HS-27A (cell line): ENCODE data around the gene ARL13B.
"Not testable (repeated sequence)": the region's sequence is repeated elsewhere in the genome, so short reads cannot be mapped to it uniquely, and the experiment has no call there.

ENCODE experiments used
- DNase-seq: peaks from one replicate; pipeline ENCODE4 v3.0.0-alpha.2; 2012; ENCODE audit warnings: low read depth, missing footprints

Gene ARL13B

DNA sequence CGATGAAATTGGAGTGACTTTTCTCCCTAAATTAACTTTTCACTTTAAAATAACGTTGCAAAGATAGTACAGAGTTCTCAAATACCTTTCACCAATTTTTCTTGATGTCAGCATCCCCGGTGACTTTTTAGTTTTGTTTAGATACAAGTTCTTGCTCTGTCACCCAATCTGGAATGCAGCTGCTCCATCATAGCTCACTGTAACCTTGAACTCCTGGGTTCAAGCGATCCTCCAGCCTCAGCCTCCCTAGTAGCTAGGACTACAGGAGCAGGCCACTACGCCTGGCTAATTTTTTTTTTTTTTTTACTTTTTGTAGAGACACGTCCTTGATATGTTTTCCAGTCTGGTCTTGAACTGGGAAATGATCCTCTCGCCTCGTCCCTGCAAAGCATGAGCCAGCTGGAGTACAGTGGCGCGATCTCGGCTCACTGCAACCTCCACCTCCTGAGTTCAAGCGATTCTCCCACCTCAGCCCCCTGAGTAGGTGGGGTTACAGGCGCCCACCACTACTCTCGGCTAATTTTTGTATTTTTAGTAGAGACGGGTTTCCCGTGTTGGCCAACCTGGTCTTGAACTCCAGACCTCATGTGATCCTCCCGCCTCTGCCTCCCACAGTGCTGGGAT lies 83.7 kb downstream of the ARL13B start:
- no peak for DNase-seq

DNA sequence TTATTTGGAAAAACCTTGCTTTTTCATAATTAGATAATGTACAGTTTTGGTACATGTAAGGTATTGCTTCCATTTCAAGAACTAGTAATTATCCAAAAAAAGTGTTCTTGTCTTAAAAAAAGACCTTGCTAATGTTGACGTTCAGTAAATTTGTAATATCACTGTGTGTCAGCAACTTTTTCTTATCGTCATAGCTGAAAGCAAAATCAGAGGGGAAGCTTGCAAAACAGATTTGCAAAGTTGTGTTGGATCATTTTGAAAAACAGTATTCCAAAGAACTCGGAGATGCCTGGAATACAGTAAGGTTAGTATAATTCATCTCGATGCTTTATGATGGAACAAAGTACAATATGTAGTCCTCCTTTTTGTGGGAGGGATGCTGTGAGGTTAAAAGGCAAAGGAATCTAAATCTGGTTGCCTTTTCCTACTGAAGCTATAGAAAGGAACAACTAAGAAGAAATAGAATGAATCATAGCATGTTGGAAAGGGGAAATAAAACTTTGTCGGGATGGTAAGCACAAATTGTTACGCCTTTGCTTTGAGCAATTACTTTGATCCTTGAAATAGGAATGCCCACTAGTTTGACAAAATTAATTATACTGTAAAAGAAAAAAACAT lies 84.4 kb downstream of the ARL13B start:
- DNase-seq: no peak

DNA sequence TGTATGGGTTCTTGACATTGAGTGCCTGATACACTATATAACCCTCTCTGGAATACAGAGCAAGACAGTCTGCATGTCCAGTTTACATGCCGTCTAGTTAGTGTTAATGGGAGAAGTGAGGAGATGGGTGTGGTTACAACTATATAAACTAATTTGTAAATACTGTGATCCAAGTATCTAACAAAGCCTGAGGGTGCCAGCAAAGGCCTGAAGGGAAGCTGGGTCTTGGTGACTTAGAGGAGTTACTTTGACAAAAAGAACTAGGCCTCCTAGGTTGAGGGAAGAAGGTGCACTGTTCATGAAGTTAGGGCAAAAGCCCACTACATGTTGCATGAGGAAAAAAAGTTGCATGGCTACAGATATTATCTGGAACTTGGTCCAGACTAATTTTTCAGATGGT lies 85.2 kb downstream of the ARL13B start:
- no peak for DNase-seq

DNA sequence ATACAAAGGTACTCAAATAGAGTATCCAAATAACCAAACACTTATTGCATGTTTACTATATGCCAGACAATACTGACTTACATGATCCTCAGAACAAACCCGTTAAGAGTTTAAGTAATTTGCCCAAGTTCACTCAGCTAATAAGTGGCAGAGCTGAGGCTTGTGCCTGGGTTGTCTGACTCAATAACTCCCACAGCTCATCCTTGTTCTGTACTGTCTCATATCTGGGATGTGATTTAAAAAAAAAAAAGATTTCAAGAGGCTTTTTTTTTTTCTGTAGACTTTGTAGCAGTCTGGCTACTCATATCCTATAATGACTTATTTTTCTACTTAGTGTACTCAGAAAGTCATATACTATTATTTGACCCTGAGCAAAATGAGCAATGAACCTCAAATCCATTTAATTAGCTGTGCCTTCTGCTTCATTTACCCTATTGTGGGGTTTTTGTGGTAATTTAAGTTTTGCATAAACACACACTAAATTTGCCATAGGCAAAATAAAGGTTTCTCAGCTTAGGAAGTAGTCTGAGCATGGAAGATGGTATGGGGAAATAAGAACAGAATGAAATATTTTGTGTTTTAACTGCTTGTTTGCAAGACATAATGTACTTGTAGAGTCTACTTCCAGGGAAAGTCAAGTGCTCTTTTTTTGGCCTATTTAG lies 86.0 kb downstream of the ARL13B start:
- DNase-seq: no peak

DNA sequence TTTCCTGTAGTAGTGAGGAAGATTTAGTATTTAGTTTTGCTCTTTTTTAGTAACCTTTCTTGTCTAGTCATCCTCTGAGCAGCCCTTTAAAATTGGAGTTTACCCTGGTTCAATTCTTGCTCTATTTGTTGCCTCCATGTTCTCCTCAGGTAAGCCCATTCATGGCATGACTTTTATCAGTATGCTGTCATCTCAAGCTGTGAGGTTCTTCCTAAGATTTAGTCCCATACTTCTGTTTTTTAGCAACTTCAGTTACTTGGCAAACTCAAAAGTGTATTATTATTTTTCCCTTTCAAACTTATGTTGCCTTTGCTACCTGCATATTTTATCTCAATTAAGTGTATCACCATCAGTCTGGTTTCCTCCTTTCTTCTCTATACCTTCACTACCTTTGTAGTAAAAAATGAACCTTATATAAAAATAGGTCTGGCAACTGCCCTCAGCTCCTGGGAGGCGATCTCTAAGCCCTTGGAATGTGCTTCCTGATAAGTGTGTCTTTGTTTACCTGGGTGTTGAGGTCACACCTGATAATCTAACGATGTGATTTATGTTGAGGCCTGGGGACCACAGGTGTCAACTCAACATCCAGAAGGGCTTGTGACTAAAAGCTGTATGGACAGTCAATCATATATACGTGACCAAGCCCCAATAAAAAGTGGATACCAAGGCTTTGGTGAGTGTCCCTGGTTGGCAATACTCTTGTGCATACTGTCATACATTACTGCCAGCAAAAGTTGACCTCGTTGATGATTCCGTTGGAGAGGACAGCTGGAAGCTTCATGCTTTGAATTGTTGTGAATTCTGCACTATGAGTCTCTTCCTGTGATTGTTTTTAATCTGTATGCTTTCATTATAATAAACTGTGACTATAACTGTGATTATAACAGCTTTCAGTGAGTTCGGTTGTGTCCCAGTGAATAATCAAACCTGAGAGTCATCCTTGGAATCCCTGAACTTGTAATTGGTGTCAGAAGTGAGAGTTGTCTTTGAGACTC lies 86.8 kb downstream of the ARL13B start:
- no peak for DNase-seq

DNA sequence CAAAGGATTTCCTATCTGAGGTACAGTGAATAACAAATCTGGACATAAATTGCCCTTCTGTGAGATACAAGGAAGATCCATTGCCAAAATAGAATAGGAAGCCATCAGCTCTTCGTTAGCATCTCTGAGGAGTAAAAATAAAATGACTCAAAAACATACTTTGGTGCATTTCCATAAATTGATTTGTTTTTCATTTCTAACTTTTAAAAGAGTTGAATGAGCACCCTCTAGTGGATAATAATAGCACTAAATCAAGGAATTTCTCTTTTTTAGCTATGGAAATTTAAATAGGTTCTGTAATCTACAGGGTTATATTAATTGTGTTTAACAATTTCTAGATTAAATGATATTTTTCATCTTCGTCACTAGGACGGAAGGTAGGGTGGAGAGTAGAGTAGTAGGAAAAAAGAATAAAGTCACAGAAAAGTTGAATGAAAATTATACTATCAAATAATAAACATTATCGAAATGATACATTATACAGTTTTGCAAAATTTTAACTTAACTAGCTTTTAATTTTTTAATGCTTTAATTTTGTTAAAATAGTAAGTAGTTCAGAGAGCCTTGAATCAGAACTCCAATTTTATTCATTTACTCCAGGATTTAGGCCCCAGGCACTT lies 89.3 kb downstream of the ARL13B start:
- no peak for DNase-seq

DNA sequence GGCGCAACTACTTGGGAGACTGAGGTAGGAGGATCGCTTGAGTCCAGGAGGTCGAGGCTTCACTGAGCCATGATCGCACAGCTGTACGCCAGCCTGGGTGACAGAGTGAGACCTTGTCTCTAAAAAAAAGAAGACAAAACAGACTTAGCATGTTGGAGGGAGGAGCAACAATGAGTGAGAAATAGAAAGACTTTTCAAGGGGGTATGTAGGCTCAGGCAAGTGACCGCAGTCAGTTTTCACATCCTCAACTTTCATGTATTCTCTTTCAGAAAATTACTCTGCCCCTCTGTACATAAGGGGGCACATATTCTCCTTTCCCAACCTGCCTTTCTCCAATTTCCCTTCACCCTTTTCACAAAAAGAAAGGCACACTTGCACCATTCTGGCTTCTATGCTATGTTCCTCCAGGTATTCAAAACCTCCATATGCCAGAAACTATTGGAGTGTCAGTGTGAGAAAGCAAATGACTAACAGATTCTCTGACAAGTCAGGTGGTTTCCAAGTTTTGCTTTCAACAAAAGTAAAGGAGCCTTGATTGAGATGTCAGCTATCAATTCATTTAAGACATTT lies 90.5 kb downstream of the ARL13B start:
- no peak for DNase-seq

DNA sequence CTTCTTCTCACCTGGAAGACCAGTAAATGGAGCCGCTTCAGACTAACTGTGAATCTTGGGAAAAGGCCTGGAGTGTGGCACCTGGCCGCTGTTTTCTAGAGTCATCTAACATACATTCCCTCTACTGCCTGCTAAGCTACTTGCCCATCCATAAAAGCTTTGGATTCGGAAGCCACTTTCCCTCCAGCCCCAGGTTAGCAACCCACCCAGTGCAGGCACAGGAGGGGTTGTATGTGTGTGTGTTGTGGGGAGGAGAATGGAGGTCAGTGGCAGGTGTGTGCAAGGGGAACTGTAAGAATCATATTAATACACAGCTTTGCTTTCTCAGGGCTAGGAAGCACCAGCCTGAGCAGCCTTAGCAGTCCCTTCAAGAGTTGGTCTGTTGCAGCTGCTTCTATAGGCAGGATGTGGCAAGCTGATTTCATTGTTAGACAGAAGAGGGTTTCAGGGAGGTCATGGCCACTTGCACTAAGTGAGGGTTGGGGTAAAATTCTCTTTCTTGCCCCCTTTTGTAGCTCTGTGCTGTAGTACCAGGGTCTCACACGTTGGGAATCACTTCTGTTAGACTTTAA lies 91.8 kb downstream of the ARL13B start:
- DNase-seq: no peak

DNA sequence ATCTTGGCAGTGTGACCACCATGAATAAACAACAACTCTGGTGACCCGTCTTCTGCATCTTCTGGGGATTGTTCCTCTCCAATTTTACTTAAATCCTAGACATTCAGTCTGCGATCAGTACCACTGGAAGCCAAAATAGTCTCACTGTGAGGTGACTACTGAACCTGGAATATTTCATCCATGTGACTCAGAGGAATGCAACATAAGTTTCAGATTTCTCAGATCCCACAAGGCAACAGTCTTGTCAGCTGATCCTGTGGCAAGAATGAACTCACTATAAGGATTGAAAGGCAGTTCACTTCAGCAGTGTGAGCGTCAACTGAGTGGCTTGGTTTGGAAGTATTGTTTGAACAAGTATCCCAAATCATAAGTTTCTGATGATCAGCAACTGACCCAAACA lies 96.1 kb downstream of the ARL13B start:
- DNase-seq: no peak

DNA sequence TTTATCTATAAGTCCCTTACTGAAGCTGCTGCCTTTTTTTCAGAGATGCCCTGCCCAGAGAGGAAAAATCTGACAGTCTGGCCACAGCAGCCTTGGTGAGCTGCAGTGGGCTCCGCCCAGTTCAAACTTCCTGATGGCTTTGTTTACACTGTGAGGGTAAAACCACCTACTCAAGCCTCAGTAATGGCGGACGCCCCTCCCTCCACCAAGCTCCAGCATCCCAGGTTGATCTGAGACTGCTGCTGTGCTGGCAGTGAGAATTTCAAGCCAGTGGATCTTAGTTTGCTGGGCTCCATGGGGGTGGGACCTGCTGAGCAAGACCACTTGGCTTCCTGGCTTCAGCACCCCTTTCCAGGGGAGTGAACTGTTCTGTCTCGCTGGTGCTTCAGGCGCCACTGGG lies 100.6 kb downstream of the ARL13B start:
- not testable (repeated sequence) for DNase-seq

DNA sequence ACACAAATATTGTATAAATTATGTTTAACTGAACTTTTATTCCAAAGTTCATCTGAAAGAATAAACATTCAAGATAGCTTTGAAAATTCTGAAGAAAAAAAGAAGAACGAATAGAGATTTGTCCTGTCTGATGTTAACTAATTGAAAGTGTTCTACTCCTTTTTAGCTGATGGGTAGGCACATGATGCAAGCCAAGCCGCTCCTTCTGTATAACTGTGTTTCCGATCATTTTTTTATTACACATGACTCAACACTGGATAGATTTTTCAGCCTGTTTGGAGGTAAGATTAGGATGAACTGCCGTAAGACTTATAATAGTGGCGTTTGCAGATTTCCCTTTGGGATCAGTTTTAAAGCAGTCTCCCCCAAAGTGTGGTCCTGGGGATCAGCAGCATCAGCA lies 101.9 kb downstream of the ARL13B start:
- no peak for DNase-seq

DNA sequence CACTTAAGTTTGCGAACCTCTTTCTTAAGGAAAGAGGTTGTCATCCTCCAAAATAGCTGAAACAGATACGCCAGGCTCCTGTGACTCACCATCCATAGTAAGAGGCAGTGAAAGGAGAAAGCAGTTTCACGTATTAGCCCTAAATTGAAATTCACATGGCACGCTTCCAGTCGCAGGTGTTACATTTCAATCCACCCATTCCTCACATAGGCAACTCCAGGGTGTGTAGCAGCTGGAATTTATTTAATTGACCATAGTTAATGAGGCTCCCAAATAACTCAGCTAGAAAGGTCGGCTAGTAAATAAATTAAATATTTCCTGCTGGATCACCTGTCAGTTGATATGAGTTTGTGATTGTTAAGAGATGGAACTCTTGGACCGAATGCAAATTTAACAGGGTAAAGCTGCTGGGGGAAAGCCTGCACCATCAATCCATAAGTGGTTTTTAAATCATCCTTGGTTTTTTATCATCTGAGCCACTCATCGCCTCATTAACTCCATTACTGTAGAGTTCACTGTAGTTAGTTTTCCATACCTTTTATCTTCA lies 102.5 kb downstream of the ARL13B start:
- no peak for DNase-seq

DNA sequence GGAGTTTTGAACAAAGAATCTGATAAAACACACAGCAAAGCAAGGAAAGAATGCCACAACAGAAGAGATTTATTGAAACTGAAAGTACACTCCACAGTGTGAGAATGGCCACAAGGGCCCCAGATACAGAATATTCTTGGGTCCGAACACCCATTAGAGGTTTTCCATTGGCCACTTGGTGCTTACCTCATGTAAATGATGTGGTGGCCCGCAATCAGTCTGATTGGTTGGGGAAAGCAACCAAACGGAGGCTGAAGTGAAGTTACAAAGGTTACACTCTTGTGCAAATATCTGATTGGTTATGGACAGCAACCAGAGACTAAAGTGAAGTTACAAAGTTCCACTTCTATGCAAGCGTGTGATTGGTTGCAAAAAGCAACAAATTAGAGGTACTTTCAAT lies 103.3 kb downstream of the ARL13B start:
- DNase-seq: no peak

DNA sequence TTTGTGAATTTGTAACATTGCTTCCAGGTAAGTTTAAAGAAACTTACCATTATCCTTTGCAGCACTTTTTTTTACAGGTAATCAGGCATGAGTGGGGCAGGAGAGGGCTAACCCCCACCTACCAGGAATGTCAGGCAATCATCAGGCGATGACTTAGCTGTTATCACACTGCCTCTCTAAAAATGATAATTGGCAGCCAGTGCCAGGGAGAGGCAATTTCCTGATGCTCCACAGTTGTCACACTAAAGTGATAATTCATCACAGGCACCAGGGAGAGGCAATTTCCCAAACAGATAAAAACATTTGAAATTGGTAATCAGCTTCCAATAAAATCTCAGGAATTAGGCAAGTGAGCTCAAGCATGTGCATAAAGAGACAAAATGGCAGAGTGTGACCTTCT lies 109.2 kb downstream of the ARL13B start:
- DNase-seq: no peak

DNA sequence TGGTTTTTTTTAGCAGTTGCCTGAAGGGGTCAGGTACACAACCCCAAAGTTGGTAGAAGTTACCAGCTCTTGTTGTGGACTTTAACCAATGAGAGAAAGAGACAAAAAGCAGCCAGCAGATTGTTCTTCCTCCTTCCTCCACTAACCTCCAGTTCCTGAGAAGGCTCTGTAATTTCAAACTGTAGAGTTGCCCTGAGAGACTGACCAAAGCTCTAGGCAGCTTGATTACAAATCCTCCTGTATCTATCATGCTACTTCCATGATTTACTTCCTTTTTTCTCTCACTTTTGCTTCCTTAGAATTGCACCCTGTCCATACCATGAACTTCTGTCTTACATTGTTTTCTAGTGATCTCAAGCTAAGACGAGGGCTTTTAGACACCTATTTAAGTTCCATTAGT lies 112.1 kb downstream of the ARL13B start:
- DNase-seq: no peak

DNA sequence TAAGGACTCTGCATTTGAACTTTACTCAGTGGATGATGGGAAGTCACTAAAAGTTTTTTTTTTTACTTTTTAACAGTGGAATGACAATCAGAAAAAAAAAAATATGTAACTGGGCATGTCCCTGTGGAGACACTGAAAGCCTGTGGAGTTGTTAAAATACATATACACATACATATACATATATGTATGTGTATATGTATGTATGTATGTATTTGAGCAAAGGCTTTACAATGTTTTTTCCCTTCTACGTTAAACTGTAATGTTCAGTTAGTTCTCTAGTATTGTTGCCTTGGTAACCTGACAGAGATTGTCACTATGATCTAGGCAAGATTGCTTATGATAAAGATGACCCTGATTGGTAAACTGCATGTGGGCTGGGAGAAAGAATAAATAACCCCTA lies 113.2 kb downstream of the ARL13B start:
- no peak for DNase-seq

DNA sequence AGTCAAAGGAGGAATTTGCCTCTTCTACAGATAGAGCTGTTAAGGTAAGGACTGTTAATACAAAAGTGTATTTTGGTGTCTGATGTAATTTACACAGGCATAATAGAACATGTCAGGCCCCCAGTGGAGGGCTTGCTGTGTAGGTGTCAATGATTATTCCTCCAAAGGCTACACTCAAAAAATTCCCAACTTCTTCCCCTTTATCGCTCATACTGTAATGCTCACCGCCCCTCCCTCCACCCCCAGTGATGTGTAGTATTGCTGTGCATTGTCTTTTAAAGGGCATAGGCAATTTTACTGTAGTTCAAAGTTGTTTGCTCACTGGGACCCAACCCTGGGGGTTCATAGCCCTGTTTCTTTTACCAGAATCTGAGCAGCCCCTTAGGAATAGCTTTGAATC lies 115.2 kb downstream of the ARL13B start:
- DNase-seq: no peak

DNA sequence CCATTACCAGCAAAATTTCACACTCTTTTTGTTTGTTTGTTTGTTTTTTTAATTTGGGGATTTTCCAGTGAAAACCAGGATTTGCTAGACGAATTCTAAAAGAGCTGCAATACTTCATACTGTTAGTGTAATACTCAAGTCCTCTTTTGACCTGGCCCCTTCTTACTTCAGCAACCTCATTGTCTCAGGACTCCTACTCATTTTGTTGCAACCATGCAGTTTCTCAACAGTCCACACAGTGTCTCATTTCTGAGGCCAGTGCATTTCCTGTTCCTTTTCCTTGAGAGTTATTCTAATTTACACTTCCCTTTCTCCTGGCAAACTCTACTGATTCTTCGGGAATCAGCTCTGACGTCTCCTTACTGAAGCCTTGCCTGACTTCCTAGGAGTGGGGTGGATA lies 118.5 kb downstream of the ARL13B start:
- DNase-seq: no peak

DNA sequence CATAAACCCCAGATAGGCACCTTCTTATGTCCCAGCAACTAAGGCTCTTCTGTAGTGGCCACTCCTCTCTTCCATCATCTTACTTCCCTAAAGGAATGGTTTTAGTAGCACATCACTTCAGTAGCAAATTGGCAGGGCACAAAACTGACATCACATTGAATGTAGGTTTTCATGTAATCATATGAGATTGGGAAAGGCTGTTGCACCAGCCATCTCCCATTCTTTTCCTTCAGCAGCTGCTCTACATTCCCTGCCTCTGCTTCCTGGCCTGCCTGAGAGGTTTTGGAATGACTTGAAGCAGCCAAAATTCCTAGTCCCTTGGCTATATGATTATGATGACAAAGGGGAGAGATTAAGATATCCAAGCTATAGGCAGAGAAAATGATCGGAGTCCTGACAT lies 119.4 kb downstream of the ARL13B start:
- no peak for DNase-seq

DNA sequence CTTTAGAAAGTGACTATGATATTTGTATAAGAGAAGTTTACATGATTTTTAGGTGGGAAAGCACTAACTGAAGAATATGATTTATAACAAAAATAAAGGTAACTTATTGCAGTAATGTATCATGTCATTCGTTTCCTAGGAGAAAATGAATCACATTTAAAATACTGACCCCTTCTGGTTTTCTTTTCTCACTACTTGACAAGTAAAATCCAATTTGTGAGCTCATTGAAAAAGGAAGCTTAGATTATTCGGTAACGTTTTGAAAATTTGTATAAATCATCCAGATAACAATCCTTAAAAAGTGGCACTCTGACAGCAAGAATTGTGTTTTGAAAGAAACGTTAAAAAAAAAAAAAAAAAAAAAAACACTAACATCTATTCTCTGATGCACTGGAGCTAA lies 121.9 kb downstream of the ARL13B start:
- DNase-seq: no peak
